GM19395 (cell line): Measurements from ENCODE around the gene RNF38.
"Not testable (repeated sequence)": the region's sequence is repeated elsewhere in the genome, so short reads cannot be mapped to it uniquely, and the experiment has no call there.

Experiments
- ATAC-seq: cut with Tn5 transposase; IDR thresholded peaks from one replicate; pipeline ENCODE4 v1.9.1; 2021; ENCODE audit warnings: mild to moderate bottlenecking, moderate library complexity; ENCODE audit not compliant: unreplicated experiment

Gene RNF38

GRCh38 chr9:36399980-36400331 lies at the start of gene RNF38:
Gene RNF38 (minus strand): TSS chr9:36400269. CDS start chr9:36400108, 161 bp downstream.
- ATAC-seq, result no peak

GRCh38 chr9:36448555-36448954 lies 48.5 kb upstream of the RNF38 start:
- not testable (repeated sequence) for ATAC-seq

GRCh38 chr9:36448017-36448416 lies 47.9 kb upstream of the RNF38 start:
- ATAC-seq, result no peak

- ATAC-seq, result not testable (repeated sequence)
Measured at GRCh38 chr9:36446678-36447077, 46.6 kb upstream of the RNF38 start.

GRCh38 chr9:36445800-36446361 lies 45.8 kb upstream of the RNF38 start:
- no peak for ATAC-seq

GRCh38 chr9:36444203-36444602 lies 44.1 kb upstream of the RNF38 start:
- no peak for ATAC-seq

- ATAC-seq, result no peak
Measured at GRCh38 chr9:36443581-36443980, 43.5 kb upstream of the RNF38 start.

GRCh38 chr9:36442710-36443109 lies 42.6 kb upstream of the RNF38 start:
- ATAC-seq, result no peak

- no peak for ATAC-seq
Measured at GRCh38 chr9:36441966-36442365, 41.9 kb upstream of the RNF38 start.

GRCh38 chr9:36438536-36439236 lies 38.6 kb upstream of the RNF38 start:
- ATAC-seq, result no peak

- no peak for ATAC-seq
Measured at GRCh38 chr9:36437790-36438189, 37.7 kb upstream of the RNF38 start.

GRCh38 chr9:36436909-36437308 lies 36.8 kb upstream of the RNF38 start:
- no peak for ATAC-seq

GRCh38 chr9:36433386-36433785 lies 33.3 kb upstream of the RNF38 start:
- ATAC-seq, result no peak

GRCh38 chr9:36431078-36431477 lies 31.0 kb upstream of the RNF38 start:
- no peak for ATAC-seq

- ATAC-seq, result no peak
Measured at GRCh38 chr9:36426945-36427344, 26.9 kb upstream of the RNF38 start.

GRCh38 chr9:36426348-36426747 lies 26.3 kb upstream of the RNF38 start:
- no peak for ATAC-seq

- no peak for ATAC-seq
Measured at GRCh38 chr9:36424289-36425055, 24.4 kb upstream of the RNF38 start.

- ATAC-seq, result no peak
Measured at GRCh38 chr9:36423206-36423605, 23.1 kb upstream of the RNF38 start.

- ATAC-seq, result no peak
Measured at GRCh38 chr9:36416890-36417289, 16.8 kb upstream of the RNF38 start.

- ATAC-seq, result no peak
Measured at GRCh38 chr9:36415822-36416525, 15.9 kb upstream of the RNF38 start.

GRCh38 chr9:36411410-36411809 lies 11.3 kb upstream of the RNF38 start:
- not testable (repeated sequence) for ATAC-seq
